HepG2 (cell line): Measurements from ENCODE around the gene SLC4A7. TPM values are rescaled to one million over a fixed set of nuclear protein-coding genes. Genes with fewer than 3 reads are reported as not detected.

Source experiments
- AHR ChIP-seq: IDR thresholded peaks from 2 replicates; pipeline ENCODE4 v1.6.1; 2018; ENCODE audit warnings: missing genetic modification reagents, missing compliant biosample characterization
- HNRNPL ChIP-seq: fragments of 200-400 bp; formaldehyde crosslinking; IDR thresholded peaks from 2 replicates; pipeline ENCODE4 v1.6.1; 2017; ENCODE audit warnings: mild to moderate bottlenecking, low read depth, low read length
- NFATC3 ChIP-seq: sonication (generic); formaldehyde crosslinking; IDR thresholded peaks from 2 replicates; pipeline ENCODE4 v1.5.1; 2020; ENCODE audit warnings: mild to moderate bottlenecking, missing genetic modification reagents
- PPARG ChIP-seq: conservative IDR thresholded peaks from 2 replicates; pipeline ENCODE4 v1.6.1; 2016; ENCODE audit warnings: missing biosample characterization, missing genetic modification reagents
- SALL1 ChIP-seq: sonication (generic); formaldehyde crosslinking; IDR thresholded peaks from 2 replicates; pipeline ENCODE4 v1.8.0; 2022; ENCODE audit warnings: mild to moderate bottlenecking, missing genetic modification reagents
- TCF7 ChIP-seq: sonication (generic); IDR thresholded peaks from 2 replicates; pipeline ENCODE4 v1.6.1; 2016; ENCODE audit warnings: antibody characterized with exemption, low read depth
- ZNF10 ChIP-seq: sonication (generic); formaldehyde crosslinking; IDR thresholded peaks from 2 replicates; pipeline ENCODE4 v1.4.0; 2020; ENCODE audit warnings: mild to moderate bottlenecking, low read depth, missing genetic modification reagents, borderline replicate concordance
- ZNF33A ChIP-seq: sonication (generic); formaldehyde crosslinking; IDR thresholded peaks from 2 replicates; pipeline ENCODE4 v1.5.1; 2020; ENCODE audit warnings: missing genetic modification reagents, mild to moderate bottlenecking, moderate library complexity, borderline replicate concordance
- ZNF557 ChIP-seq: sonication (generic); formaldehyde crosslinking; IDR thresholded peaks from 2 replicates; pipeline ENCODE4 v1.4.0; 2020; ENCODE audit warnings: missing genetic modification reagents
- ZNF772 ChIP-seq: sonication (generic); formaldehyde crosslinking; IDR thresholded peaks from 2 replicates; pipeline ENCODE4 v1.5.0; 2020; ENCODE audit warnings: mild to moderate bottlenecking, missing genetic modification reagents
- polyA plus RNA-seq, 8 experiments: library from polyadenylated mRNA; depleted of rRNA in 3 of 8; stranded (reverse) in 7 of 8; unstranded in 1 of 8; fragments of >200 nt; fragmentation: Illumina TruSeq in 4 of 8; extraction: Trizol in 4 of 8; gene quantifications; 2 replicates each; pipeline versions ENCODE4 v1.2.1 to v1.2.3, GENCODE V29; 2011 to 2016; ENCODE audit warnings: low read depth in 4 of 8, missing spikeins in 1 of 8, mixed read lengths in 1 of 8; ENCODE audit not compliant: insufficient read depth in 1 of 8
- total RNA-seq, 5 experiments: library from RNA; depleted of rRNA; stranded (reverse); fragments of >200 nt; fragmentation: Illumina TruSeq; extraction: Trizol; gene quantifications; 2 replicates each; pipeline ENCODE4 v1.2.3, GENCODE V29; 2016; ENCODE audit warnings: low read depth in 1 of 5
- TF ChIP-seq, protein P1 (sequence below): sonication (generic); formaldehyde crosslinking; IDR thresholded peaks from 2 replicates; pipeline ENCODE4 v1.5.1; 2020; ENCODE audit warnings: missing genetic modification reagents, mild to moderate bottlenecking, borderline replicate concordance
- TF ChIP-seq, protein P2 (sequence below): sonication (generic); formaldehyde crosslinking; IDR thresholded peaks from 2 replicates; pipeline ENCODE4 v1.8.0; 2022; ENCODE audit warnings: mild to moderate bottlenecking, missing genetic modification reagents, moderate library complexity
- TF ChIP-seq, protein P3 (sequence below), 2 experiments: IDR thresholded peaks; 2 replicates each; pipeline ENCODE4 v1.6.1; 2011 to 2012; ENCODE audit warnings: low read length in 2 of 2, borderline replicate concordance in 1 of 2, low read depth in 1 of 2, mild to moderate bottlenecking in 1 of 2, moderate library complexity in 1 of 2
- TF ChIP-seq, protein P4 (sequence below): sonication (generic); formaldehyde crosslinking; conservative IDR thresholded peaks from 2 replicates; pipeline ENCODE4 v1.4.0; 2020; ENCODE audit warnings: missing genetic modification reagents
- TF ChIP-seq, protein P5 (sequence below): sonication (generic); formaldehyde crosslinking; IDR thresholded peaks from 2 replicates; pipeline ENCODE4 v1.4.0; 2020; ENCODE audit warnings: missing genetic modification reagents; ENCODE audit errors: not compliant biosample characterization
- TF ChIP-seq, protein P6 (sequence below): sonication (generic); formaldehyde crosslinking; IDR thresholded peaks from 2 replicates; pipeline ENCODE4 v1.8.0; 2022; ENCODE audit warnings: mild to moderate bottlenecking, missing genetic modification reagents, moderate library complexity

The SLC4A7 gene
- total and polyA plus RNA-seq, 2 of the 13 experiments (the other 11 are each of a cell fraction or from before 2014, with no cell fraction given) = 16.4 to 43.8 TPM

DNA sequence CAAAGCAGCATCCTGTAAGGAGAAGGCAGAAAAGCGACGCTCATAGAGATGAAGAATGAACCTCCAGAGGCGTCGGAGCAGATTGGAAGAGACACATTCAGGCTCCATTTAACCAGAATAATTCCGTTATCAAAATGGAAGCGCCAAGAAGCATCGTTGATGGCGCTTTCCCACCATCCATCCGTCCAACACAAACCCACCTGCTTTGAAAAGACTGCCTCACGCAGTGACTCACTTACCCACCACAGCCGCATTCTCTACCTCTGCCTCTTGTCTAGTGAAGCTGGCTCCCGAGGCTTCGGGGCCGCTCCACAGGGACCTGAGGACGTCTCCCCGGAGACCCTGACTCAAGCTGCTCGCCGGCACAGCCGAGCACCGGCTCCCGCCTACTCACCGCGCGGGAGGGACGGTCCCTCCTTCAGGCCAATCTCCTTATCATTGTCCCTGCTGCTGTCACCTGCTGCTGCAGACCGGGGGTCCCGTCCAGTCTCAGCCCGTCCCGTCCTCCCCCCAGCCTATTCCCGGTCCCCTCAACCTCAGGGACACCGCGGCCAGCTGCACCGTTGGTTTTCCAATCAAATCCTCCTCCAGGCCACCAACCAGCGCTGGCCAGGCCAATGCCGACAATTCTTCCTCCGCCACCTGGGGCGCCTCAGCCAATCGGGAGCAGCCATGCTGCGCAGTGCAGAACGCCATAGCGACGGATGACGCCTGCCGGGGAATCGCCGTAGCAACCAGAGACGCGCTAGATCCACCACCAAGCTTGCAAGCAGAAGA lies 115.2 kb downstream of the SLC4A7 start, which contains the start of gene NEK10 (continued):
- TF ChIP-seq, protein P1, sequence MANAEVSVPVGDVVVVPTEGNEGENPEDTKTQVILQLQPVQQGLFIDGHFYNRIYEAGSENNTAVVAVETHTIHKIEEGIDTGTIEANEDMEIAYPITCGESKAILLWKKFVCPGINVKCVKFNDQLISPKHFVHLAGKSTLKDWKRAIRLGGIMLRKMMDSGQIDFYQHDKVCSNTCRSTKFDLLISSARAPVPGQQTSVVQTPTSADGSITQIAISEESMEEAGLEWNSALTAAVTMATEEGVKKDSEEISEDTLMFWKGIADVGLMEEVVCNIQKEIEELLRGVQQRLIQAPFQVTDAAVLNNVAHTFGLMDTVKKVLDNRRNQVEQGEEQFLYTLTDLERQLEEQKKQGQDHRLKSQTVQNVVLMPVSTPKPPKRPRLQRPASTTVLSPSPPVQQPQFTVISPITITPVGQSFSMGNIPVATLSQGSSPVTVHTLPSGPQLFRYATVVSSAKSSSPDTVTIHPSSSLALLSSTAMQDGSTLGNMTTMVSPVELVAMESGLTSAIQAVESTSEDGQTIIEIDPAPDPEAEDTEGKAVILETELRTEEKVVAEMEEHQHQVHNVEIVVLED (CRISPR knock-in tag) = peak; percentile 57; the same call in 1 of the 2 replicates
- TF ChIP-seq PPARG (CRISPR knock-in tag) = no peak
- no peak for TF ChIP-seq HNRNPL
- TF ChIP-seq, protein P2, sequence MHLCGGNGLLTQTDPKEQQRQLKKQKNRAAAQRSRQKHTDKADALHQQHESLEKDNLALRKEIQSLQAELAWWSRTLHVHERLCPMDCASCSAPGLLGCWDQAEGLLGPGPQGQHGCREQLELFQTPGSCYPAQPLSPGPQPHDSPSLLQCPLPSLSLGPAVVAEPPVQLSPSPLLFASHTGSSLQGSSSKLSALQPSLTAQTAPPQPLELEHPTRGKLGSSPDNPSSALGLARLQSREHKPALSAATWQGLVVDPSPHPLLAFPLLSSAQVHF = no peak
- TF ChIP-seq ZNF772 (CRISPR knock-in tag) = no peak
- TF ChIP-seq ZNF557 = no peak
- no peak for TF ChIP-seq TCF7
- no peak for TF ChIP-seq AHR (CRISPR knock-in tag)
- TF ChIP-seq, protein P3, sequence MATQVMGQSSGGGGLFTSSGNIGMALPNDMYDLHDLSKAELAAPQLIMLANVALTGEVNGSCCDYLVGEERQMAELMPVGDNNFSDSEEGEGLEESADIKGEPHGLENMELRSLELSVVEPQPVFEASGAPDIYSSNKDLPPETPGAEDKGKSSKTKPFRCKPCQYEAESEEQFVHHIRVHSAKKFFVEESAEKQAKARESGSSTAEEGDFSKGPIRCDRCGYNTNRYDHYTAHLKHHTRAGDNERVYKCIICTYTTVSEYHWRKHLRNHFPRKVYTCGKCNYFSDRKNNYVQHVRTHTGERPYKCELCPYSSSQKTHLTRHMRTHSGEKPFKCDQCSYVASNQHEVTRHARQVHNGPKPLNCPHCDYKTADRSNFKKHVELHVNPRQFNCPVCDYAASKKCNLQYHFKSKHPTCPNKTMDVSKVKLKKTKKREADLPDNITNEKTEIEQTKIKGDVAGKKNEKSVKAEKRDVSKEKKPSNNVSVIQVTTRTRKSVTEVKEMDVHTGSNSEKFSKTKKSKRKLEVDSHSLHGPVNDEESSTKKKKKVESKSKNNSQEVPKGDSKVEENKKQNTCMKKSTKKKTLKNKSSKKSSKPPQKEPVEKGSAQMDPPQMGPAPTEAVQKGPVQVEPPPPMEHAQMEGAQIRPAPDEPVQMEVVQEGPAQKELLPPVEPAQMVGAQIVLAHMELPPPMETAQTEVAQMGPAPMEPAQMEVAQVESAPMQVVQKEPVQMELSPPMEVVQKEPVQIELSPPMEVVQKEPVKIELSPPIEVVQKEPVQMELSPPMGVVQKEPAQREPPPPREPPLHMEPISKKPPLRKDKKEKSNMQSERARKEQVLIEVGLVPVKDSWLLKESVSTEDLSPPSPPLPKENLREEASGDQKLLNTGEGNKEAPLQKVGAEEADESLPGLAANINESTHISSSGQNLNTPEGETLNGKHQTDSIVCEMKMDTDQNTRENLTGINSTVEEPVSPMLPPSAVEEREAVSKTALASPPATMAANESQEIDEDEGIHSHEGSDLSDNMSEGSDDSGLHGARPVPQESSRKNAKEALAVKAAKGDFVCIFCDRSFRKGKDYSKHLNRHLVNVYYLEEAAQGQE (IDR thresholded peaks at IDR 0.05; ENCODE audit: borderline replicate concordance in 1 of 2, low read depth in 1 of 2, low read length in 2 of 2) = no peak
- TF ChIP-seq, protein P4, sequence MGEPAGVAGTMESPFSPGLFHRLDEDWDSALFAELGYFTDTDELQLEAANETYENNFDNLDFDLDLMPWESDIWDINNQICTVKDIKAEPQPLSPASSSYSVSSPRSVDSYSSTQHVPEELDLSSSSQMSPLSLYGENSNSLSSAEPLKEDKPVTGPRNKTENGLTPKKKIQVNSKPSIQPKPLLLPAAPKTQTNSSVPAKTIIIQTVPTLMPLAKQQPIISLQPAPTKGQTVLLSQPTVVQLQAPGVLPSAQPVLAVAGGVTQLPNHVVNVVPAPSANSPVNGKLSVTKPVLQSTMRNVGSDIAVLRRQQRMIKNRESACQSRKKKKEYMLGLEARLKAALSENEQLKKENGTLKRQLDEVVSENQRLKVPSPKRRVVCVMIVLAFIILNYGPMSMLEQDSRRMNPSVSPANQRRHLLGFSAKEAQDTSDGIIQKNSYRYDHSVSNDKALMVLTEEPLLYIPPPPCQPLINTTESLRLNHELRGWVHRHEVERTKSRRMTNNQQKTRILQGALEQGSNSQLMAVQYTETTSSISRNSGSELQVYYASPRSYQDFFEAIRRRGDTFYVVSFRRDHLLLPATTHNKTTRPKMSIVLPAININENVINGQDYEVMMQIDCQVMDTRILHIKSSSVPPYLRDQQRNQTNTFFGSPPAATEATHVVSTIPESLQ (CRISPR knock-in tag) = no peak
- TF ChIP-seq, protein P5, sequence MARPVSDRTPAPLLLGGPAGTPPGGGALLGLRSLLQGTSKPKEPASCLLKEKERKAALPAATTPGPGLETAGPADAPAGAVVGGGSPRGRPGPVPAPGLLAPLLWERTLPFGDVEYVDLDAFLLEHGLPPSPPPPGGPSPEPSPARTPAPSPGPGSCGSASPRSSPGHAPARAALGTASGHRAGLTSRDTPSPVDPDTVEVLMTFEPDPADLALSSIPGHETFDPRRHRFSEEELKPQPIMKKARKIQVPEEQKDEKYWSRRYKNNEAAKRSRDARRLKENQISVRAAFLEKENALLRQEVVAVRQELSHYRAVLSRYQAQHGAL = no peak
- TF ChIP-seq SALL1 (CRISPR knock-in tag) = peak; percentile 87
- TF ChIP-seq ZNF10 (CRISPR knock-in tag) = no peak
- TF ChIP-seq ZNF33A = no peak
- TF ChIP-seq, protein P6, sequence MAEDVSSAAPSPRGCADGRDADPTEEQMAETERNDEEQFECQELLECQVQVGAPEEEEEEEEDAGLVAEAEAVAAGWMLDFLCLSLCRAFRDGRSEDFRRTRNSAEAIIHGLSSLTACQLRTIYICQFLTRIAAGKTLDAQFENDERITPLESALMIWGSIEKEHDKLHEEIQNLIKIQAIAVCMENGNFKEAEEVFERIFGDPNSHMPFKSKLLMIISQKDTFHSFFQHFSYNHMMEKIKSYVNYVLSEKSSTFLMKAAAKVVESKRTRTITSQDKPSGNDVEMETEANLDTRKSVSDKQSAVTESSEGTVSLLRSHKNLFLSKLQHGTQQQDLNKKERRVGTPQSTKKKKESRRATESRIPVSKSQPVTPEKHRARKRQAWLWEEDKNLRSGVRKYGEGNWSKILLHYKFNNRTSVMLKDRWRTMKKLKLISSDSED = no peak
- TF ChIP-seq NFATC3 (CRISPR knock-in tag) = no peak
